AG20443 (cell line): ENCODE data around the gene STK16.

Experiments used
- DNase-seq: peaks from one replicate; pipeline ENCODE4 v3.0.0; 2012; ENCODE audit warnings: low spot score, mixed read lengths

Gene STK16

DNA sequence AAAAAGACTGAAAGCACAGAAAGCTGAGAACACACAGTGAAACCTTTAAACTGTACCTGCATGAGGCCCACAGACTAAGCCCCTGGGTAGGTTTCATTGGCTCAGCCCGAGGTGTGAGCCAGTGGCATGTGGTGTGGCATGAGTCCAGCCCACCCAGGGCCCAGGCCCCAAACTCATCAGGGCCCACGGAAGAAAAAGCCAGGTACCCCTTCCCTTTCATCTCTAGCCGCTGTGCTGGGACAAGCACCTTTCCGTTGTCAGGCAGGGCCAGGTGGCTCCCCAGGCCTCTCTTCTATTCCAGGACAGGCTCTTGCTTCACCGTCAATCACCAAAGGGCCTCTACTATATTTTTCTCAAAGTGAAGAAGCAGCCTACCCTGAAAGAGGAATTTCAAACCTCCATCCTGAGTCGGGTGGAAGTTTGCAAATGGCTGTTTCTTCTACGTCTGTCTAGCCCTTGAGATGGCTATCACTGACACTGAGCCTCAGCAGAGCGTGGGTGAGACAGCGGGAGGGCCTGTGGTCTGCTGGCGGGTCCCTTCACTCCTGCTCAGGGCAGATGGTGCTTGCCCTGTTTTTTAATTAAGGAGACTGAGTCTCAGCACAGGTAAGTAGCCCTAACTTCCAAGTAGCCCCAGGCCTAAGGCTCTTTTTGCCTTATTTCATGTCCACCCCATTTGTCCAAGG lies 42.4 kb downstream of the STK16 start:
- no peak for DNase-seq

DNA sequence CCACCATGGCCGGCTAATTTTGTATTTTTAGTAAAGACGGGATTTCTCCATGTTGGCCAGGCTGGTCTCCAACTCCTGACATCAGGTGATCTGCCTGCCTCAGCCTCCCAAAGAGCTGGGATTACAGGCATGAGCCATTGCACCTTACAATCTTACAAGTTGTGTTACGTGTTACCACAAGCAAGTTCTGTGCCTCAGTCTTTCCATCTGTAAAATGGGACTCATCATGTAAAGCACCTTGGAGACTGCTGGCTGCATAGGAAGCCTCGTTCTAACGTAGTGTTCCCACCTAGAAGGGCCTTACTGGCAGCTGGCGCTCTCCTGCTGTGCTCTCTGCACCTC lies 43.9 kb downstream of the STK16 start:
- no peak for DNase-seq

DNA sequence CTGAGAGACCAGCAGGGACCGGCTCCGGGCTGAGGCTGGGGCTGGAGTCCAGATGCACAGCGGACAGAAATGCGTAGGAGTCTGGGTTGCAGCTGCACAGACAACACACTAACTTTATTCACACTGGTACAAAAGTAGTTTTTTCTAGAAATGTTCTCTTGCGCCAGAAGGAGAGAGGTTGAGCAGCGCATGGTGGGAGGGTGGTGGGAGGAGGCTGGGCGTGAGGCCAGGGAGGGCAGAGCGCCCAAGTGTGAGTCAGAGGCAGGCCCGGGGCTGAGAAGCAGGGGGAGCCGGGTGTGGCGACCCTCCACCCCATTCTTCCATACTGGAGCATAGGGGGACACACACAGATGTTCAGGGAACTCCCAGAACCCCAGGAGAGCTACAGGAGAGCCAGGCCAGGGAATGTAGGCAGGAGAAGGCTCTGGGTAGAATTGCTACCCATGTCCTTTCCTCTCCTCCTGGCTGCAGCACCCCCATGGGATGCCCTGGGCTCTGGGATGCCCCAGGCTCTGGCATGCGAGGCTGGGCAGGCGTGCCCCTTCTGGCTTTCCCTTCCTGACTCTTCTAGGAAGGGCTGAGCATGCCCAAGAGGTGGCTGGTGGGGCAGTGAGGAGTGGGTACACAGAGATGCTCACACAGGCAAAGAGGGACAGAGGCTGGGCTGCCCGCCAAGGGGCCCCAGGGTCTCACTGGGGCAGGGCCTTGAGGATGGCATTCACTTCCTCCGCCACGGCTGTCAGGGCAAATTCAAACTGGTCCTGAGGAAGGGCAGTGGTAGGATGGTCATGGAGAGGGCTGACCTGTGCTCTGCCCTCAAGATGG lies 44.5 kb downstream of the STK16 start:
- peak; percentile 90 for DNase-seq

DNA sequence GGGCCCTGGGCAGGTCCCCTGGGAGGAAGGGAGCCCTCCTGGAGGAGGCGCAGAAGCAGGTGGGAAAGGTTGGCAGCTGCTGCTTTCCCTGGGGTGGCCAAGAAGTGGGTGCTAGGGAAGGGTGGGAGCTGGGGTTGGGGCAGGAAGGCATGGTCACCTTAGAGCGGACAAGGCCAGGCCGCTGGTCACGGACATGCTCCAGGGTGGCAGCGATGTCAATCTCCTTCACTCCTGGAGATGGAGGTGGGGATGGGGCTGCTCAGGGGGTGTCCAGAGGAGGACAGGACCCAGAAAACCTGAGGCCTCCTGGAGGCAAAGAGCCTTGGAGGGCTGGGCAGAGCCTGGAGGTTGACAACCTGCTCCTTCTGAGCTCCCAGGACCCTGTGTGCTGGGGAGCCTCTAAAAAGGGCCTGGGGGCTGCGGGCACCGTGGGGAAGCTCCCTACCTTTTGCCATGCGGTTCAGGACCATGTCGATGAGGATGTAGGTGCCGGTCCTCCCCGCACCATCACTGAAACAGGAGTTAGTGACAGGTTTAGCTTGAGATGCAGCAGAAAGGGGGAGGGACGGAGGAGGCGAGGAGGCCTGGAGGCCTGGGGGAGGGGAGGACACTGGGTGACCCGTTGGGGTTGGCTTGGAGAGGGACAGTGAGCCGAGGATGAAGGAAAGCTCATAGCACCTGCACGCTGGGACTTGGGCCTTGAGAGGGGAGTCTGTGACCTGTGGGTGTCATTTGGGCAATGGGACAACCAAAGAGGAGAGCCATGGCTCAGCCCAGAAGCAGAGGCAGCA lies 45.3 kb downstream of the STK16 start:
- no peak for DNase-seq

DNA sequence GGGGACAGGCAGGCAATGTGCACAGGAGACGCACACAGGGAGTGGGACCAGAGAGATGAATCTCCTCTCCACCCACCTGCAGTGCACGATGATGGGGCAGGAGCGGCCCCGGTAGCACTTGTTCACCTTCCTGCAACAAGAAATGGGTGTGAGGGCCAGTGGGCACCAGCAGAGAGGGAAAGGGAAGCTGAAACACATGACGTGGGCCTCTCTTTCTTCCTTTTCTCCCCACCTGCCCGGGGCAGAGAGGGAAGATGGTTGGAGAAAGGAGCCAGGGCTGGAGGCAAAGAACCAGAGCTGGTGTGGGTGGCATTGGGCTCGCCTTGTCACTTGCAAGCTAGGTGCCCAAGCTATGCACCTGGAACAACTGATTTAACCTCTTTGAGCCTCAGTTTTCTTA lies 46.1 kb downstream of the STK16 start:
- DNase-seq: no peak

DNA sequence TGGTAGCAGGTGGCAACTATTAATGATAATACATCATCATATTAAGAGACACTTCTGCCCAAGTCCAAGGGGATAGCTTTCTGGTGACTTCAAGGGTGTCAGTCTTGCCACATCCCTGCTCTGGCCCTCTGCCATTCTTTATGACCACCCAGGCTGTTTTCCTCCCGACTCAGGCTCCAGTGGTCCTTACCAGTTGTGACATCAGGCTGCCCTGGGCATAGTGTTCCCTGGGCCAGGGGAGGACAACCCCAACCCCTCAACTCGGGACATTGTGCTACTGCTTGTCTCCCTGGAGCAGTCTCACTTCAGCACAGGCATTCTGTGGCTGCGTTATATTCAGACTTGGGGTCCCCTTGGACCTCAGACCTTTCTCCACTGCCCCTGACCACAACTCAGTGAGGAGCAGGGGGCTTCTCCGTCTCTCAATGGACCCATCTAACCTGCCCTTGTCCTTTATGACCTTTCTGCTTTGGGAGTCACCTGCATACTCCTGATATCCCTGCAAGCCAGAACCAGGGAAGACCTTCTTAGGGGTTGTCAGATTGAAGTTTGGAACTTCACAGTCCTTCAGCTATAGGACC lies 46.7 kb downstream of the STK16 start:
- DNase-seq: no peak

DNA sequence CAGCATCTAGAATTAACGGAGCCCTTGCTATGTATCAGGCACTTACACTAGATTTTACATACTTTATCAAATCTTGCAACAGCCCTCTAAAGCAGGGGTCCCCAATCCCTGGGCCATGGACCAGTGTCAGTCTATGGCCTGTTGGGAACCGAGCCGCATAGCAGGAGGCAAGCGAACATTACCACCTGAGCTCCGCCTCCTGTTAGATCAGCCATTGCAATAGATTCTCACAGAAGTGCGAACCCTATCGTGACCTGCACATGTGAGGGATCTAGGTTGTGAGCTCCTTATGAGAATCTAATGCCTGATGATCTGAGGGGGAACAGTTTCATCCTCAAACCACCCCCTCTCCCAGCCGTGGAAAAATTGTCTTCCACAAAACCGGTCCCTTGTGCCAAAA lies 47.3 kb downstream of the STK16 start:
- DNase-seq: no peak

DNA sequence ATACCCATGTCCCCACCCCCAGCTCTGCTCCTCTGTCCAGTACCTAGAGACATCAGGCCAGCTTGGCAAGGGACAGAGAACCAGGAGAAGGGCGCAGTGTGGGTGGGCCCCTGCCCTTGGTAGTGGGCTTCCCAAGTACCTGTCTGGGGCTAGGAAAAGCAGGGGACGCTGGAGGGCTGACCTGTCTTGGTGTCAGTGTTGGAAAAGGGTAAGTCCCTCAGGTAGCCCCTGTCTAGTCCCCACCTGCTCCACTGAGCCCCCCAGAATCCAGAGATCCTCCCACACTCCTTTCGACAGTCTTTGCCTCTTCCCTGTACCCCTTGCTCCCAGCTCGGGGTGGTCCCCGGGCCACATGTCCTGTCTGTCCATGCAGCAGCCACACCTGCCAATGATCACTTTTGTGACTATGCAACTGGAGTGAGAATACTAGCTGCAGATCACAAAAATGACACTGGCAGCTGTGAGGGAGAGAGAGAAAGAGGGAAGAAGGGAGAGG lies 48.5 kb downstream of the STK16 start:
- DNase-seq: no peak

DNA sequence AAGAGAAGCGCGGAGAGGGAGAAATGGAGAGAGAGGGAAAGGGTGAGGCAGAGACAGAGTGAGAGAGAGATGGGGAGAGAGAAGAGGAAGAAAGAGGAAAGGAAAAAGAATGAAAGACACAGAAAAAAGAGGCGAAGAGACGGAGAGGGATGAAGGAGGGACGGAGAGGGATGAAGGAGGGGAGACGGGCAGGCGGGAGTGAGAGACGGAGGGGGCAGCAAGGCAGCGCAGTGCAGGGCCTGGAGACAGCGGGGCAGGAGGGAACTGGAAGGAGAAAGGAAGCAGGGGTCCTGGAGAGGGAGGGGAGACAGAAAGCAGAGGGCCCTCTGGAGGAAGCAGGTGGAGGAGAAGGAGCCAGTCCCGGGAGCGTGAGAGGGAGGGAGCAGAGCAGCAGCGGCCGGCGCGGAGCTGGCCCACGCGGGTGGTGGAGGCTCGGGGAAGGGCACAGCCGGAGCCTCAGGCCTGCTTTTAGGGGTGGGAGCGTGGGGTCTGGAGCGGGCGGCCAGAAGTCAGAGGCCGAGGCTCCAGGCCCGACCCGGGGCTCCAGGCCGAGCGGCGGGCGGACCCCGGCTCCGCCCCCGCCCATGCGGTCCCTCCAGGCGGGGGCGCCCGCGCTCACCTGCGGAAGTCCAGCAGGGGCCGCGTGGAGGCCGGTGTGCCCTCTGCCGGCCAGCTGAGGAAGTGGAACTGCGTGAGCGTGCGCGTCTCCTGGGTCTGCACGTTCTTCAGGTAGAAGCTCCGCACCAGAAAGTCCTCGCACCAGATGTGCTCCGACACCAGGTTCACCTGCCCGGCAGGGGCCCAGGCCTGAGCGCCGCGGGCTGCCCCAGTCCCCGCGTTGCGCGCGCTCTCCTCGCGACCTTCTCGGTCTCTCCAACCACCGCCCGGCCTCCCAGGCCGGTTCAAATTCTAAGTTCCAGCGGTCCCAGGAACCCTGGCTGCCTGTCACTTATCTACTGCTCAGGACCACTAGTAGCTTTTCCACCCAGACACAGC lies 49.4 kb downstream of the STK16 start:
- DNase-seq: peak; percentile 95

DNA sequence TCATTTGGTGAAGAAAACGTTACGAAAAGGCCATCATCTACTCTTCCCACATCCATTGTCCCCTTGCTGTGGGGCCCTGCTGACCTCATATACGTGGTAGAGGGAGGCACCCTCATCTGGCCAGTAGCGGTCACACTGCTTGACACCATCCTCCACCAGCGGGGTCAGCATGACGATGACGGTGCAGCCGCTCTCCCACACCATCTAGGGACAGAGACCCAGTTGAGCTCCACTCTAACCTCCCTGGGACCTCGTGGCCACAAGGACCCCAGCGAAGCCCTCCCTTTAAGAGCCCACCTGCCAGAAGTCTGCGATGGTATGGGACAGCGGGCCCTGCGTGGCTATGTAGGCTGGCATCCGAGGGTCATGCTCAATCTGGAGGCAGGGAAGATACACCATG lies 50.9 kb downstream of the STK16 start:
- no peak for DNase-seq

DNA sequence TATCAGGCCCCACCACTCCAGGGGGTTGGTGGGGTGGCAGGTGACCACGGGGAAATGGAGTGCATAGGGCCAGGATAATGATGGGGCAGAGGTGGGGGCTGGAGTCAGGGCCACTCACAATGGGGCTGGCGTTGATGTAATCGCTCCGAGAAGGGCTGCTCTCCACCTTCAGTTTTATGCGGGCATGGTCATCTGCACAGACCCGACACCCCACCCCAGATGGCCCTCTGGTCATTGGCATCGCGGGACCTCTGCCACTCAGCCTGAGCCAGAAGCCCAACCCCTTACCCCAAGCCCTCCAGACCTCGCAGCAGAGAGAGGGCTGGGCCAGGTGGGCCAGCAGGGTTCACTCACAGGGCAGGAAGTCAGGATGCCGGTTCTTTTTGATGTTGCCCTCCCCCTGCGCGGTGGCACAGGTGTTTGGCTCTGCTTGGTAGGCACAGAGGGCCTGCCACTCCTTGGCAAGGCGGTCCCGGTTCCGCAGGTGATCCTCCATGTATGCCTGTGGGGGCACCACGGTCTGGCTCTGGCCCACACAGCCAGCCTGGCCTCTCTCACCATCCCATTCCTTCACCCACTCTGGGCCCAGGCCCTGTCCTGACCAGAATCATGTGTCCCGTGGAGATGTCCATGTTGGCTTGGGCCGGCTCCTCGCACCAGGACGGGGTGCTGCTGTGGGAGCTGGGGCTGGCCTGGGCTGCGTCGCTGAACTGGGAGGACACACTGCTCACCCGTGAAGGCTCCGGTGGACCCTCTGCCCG lies 51.5 kb downstream of the STK16 start:
- DNase-seq: no peak

DNA sequence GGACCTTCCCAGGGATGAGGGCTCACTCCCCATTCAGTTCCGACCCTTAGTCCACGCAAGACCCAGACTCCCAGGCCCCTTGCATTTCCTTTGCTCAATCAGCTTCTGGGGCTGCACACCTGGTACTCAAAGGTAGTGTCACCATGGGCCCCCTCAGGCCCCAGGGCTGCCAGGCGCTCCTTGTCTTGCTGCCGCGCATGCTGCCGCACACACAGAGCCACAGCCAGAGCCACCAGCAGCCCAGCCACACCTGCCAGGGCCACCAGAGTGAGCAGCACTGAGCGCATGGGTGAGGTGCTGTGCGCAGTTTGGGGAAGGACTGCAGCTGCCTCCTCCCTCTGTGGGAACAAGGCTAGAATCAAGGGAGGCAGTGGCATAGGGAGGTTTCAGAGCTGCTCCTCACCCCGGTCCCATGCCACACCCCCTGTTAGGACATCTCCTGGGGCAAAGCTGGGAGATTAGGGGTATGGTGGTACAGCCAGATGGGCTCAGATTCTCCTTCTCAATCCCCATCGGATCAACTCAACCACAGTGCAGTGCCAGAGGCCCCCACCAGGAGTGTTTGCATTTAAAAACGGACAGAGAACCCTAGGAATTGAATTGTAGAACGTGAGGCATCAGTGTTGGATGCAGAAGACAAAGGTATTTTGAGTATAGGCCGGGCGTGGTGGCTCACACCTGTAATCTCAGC lies 52.6 kb downstream of the STK16 start:
- DNase-seq: no peak

DNA sequence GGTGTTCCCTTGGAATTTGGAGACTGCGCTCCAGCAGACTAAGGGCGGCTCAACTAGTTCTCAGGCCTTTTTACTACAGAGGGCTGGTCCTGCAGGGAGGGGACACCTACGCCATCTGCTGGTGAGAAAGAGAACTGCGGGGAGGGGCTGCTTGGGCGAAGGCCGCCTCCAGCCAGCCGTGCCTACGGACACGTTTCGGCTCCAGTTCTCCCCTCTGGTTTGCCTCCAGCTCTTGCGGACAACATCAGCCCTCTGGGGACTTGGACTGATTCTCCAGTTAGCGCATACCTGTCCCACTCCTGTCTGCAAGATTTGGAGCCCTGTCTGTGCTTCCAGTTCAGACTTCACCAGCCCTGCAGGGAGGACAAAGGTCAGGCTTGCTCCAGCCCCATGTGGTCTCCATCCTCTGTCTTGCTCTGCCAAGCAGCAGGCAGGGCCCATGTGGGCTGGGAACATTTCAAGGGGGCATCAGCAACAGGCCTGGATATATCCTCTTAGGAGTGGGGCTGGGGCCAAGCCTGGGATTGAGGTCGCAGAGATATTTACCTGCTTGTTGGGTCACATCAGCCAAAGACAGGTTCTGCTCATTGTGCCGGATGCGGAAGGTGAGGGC lies 53.6 kb downstream of the STK16 start:
- peak; percentile 96 for DNase-seq

DNA sequence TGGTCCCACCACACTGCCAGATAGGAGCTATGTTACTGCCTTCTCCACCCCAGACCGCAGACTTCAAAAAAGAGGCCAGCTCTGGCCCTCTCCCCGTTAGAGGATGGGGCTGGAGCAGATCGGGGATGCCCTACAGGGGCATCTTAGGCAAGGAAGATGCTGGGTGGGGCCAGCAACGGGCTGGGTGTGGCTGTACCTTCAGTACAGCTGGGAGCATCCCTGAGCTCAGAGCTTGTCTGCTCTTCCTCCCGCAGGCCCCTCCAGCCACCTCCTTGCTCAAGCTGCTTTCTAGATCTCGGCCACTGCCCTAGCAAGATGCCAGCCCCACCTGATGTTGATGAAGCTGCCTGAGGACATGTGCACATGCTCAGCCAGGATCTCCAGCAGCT lies 54.1 kb downstream of the STK16 start:
- DNase-seq: no peak
